ENCODE data around the gene KRTAP5-7. TPM values are rescaled to one million over a fixed set of nuclear protein-coding genes. Genes with fewer than 3 reads are reported as not detected.
A peak's percentile ranks its signal among the peaks of the same experiment; 100 is the strongest.
"Not testable (repeated sequence)": the region's sequence is repeated elsewhere in the genome, so short reads cannot be mapped to it uniquely, and the experiment has no call there.

Gene KRTAP5-7
- total and polyA plus RNA-seq, 2 of the 8 experiments (the other 6 are each of a cell fraction or from before 2014, with no cell fraction given): not detected

DNA sequence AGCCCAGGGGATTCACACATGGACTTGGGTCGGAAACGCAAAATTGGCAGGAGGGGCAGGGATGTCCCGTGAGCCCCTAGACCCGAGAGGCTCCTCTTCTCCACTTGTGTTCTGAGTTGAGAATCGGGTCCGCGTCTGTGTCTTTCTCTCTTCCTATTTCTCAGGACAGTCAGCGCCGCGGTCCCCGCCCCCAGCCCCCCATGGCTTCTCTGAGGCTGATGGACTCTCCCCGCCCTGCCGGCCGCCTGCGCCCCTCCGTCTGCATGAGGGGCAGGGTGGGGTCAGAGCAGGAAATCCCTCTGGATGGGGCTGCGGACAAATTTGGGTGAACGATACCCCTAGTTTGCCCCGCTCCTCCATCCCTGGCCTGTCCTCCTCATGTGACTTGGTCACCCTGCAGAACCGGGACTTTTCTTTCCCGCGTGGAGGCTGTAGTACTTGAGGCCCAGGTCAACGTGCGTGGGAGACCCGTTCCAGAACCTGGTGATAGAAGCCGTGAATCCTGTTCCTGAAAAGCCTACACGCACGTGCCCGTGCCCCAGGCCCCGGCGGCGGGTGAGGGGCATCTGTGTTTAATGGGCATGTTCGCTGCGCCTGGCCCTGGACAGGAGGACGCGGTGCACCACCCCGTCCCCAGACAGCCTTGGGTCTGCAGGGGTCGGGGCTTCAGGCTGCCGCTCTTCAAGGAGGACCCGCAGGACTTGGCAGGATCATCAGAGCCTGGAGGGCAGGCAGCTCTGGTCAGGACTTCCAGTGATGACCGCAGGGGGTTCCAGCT, 49.8 kb downstream of the KRTAP5-7 start:
- H3K4me1 ChIP-seq (replicated peaks in 1 of 4; ENCODE audit: control insufficient read depth in 3 of 4, insufficient read depth in 4 of 4, low read length in 3 of 4); H4K20me1 ChIP-seq (replicated peaks in 1 of 2; ENCODE audit: control insufficient read depth in 1 of 2, insufficient read depth in 2 of 2, low read length in 2 of 2); H3K9me3 ChIP-seq (ENCODE audit: insufficient read depth in 2 of 2, low read depth in 1 of 2, low read length in 1 of 2); H4K8ac ChIP-seq (ENCODE audit: extremely low read depth, insufficient read depth, low read length); H3K56ac ChIP-seq (replicated peaks; ENCODE audit: insufficient read length, low read depth, low read length); H2BK20ac ChIP-seq (ENCODE audit: low read length); H3K23me2 ChIP-seq (ENCODE audit: low read depth, low read length); H3K27me3 ChIP-seq (replicated peaks in 1 of 4; ENCODE audit: control insufficient read depth in 3 of 4, extremely low read depth in 1 of 4, insufficient read depth in 3 of 4, low read length in 3 of 4); POLR2A ChIA-PET (ENCODE audit: partially characterized antibody); H3K9ac ChIP-seq (replicated peaks in 1 of 4; ENCODE audit: extremely low read depth in 1 of 4, low read depth in 3 of 4, low read length in 3 of 4); H3K4ac ChIP-seq (replicated peaks; ENCODE audit: insufficient read length, low read depth, low read length); DNase-seq (ENCODE audit: low read depth in 1 of 2, low spot score in 2 of 2); H2BK120ac ChIP-seq (replicated peaks; ENCODE audit: low read depth, low read length); H3K14ac ChIP-seq (ENCODE audit: insufficient read length); H3K4me3 ChIP-seq (ENCODE audit: extremely low read depth in 1 of 4, insufficient read depth in 2 of 4, low read depth in 3 of 4, low read length in 4 of 4); H3K79me2 ChIP-seq (ENCODE audit: control insufficient read depth in 1 of 2, insufficient read depth in 2 of 2, low read length in 2 of 2); FAIRE-seq; H3K36me3 ChIP-seq (ENCODE audit: control insufficient read depth in 2 of 4, insufficient read depth in 4 of 4, low read length in 3 of 4); H4K5ac ChIP-seq (ENCODE audit: insufficient read length, low read depth, low read length); H3K4me2 ChIP-seq (ENCODE audit: insufficient read depth in 1 of 2, low read depth in 2 of 2, low read length in 2 of 2); H2BK5ac ChIP-seq (ENCODE audit: low read depth, low read length); H3K18ac ChIP-seq (ENCODE audit: extremely low read depth, low read length); H3K79me1 ChIP-seq (ENCODE audit: low read depth, low read length); H4K91ac ChIP-seq (replicated peaks; ENCODE audit: insufficient read length, low read length); H3K23ac ChIP-seq (ENCODE audit: insufficient read length); H2BK15ac ChIP-seq (ENCODE audit: low read length); H2AFZ ChIP-seq (ENCODE audit: low read length); H3K27ac ChIP-seq (ENCODE audit: low read depth, low read length): not testable (repeated sequence)
- WGBS, 2 experiments (ENCODE audit: extremely low coverage in 1 of 2, insufficient coverage in 1 of 2, insufficient read length in 1 of 2, insufficient replicate concordance in 2 of 2, low coverage in 1 of 2, low lambda C conversion rate in 2 of 2, missing lambda C conversion rate in 1 of 2): 91% methylated on average over 32 of the region's 41 CpGs; no CpG with 5 or more reads in 1 of the 2 experiments
- Histone ChIP-seq H2BK12ac (ENCODE audit: low read depth, low read length) (0 out of 2 replicates have a peak overlapping the region, but pooled peaks have one; percentile 92), H2AK5ac (ENCODE audit: low read depth, low read length) (peak overlapping the region; percentile 97; the same call in 1 of the 2 replicates)
- CTCF ChIA-PET (ENCODE audit: partially characterized antibody): interaction anchor here (1.0 to 5.4 kb wide), 2 partner anchors 12 to 13 kb away, joined by 4 to 37 read pairs; partner anchors contain the start of gene KRTAP5-10
